ENCODE results near the gene CATSPERD. TPM values are rescaled to one million over a fixed set of nuclear protein-coding genes. Genes with fewer than 3 reads are reported as not detected.
A peak's percentile ranks its signal among the peaks of the same experiment; 100 is the strongest.

Gene CATSPERD
- total and polyA plus RNA-seq, 4 donors = not detected

DNA sequence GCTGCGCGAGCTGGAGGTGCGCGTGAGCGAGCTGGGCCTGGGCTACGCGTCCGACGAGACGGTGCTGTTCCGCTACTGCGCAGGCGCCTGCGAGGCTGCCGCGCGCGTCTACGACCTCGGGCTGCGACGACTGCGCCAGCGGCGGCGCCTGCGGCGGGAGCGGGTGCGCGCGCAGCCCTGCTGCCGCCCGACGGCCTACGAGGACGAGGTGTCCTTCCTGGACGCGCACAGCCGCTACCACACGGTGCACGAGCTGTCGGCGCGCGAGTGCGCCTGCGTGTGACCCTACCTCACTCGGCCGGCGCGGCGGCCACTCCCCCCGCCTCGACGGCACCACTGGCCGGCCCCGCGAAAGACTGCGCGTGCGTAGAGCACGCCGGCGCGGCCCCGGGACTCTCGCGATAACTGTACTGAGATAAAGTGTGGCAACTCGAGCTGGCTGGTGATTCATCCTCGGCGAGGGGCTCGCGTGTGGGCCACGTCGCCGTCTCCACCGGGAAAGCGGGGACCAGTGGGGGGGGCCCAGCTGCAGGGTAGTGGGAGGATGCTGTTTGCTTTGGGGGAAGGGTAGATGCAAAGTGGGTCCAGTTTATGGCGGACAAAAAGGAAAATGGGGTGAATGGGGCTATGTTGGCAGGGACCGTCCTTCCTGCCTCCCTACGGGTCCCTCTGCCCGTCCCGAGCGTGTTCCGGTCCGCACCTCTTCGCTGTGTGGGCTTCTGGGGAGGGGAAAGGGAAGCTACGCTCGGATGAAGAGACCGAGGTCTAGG, 107.6 kb downstream of the CATSPERD start:
- Histone ChIP-seq H3K4me1 (ENCODE audit: control insufficient read depth in 4 of 4, insufficient read depth in 4 of 4, low read length in 3 of 4) (peaks cover 6 to 33% (median 18%) of the 10 kb centered on the region in 4 donors), H3K27me3 (ENCODE audit: control insufficient read depth in 4 of 4, insufficient read depth in 4 of 4, low read length in 3 of 4) (no peaks in the 10 kb centered on the region), H3K27ac (ENCODE audit: low read depth in 1 of 2, low read length in 2 of 2) (peak overlapping the region; percentile 60 to 90), H3K9ac (ENCODE audit: low read depth in 1 of 2, low read length in 2 of 2) (peak overlapping the region; percentile 73 to 81), H3K4me3 (ENCODE audit: low read depth in 1 of 3, low read length in 3 of 3) (peak overlapping the region; percentile 58 to 70 (median 60)), H3K36me3 (ENCODE audit: control insufficient read depth in 4 of 4, insufficient read depth in 3 of 4, low read depth in 1 of 4, low read length in 3 of 4) (peaks cover 0 to 2% (median 0%) of the 10 kb centered on the region in 4 donors), H3K9me3 (ENCODE audit: control insufficient read depth in 4 of 4, low read length in 3 of 4) (no peaks in the 10 kb centered on the region)
- DNase-seq (ENCODE audit: low spot score) = peak; percentile 87
- no peak for TF ChIP-seq HNF4G (IDR thresholded peaks at IDR 0.05)
- no peak for TF ChIP-seq FOXA2 (IDR thresholded peaks at IDR 0.05)
- TF ChIP-seq, protein P1, sequence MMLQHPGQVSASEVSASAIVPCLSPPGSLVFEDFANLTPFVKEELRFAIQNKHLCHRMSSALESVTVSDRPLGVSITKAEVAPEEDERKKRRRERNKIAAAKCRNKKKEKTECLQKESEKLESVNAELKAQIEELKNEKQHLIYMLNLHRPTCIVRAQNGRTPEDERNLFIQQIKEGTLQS (IDR thresholded peaks at IDR 0.05) = peak; percentile 41
- TF ChIP-seq EGR1 (IDR thresholded peaks at IDR 0.05; ENCODE audit: low read depth in 2 of 2) = peak in 1 of 2 donors; percentile 42
- TF ChIP-seq RAD21 (IDR thresholded peaks at IDR 0.05) = peak in 1 of 2 donors; percentile 22
- TF ChIP-seq, protein P2, sequence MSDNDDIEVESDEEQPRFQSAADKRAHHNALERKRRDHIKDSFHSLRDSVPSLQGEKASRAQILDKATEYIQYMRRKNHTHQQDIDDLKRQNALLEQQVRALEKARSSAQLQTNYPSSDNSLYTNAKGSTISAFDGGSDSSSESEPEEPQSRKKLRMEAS (IDR thresholded peaks at IDR 0.05) = peak; percentile 14
- no peak for TF ChIP-seq YY1 (IDR thresholded peaks at IDR 0.05)
- TF ChIP-seq SP1 (IDR thresholded peaks at IDR 0.05) = peak; percentile 29
- peak; percentile 3 to 26 for TF ChIP-seq RXRA (IDR thresholded peaks at IDR 0.05)
- peak; percentile 87 to 91 for TF ChIP-seq JUND (IDR thresholded peaks at IDR 0.05)
- TF ChIP-seq GABPA (IDR thresholded peaks at IDR 0.05 in 1 of 2, conservative IDR thresholded peaks at IDR 0.05 in 1 of 2) = no peak
- peak; percentile 63 for TF ChIP-seq FOXA1 (IDR thresholded peaks at IDR 0.05)
- TF ChIP-seq NR2F2 (IDR thresholded peaks at IDR 0.05) = no peak
- TF ChIP-seq, protein P3, sequence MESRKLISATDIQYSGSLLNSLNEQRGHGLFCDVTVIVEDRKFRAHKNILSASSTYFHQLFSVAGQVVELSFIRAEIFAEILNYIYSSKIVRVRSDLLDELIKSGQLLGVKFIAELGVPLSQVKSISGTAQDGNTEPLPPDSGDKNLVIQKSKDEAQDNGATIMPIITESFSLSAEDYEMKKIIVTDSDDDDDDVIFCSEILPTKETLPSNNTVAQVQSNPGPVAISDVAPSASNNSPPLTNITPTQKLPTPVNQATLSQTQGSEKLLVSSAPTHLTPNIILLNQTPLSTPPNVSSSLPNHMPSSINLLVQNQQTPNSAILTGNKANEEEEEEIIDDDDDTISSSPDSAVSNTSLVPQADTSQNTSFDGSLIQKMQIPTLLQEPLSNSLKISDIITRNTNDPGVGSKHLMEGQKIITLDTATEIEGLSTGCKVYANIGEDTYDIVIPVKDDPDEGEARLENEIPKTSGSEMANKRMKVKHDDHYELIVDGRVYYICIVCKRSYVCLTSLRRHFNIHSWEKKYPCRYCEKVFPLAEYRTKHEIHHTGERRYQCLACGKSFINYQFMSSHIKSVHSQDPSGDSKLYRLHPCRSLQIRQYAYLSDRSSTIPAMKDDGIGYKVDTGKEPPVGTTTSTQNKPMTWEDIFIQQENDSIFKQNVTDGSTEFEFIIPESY (IDR thresholded peaks at IDR 0.05) = peak; percentile 99
- TF ChIP-seq, protein P4, sequence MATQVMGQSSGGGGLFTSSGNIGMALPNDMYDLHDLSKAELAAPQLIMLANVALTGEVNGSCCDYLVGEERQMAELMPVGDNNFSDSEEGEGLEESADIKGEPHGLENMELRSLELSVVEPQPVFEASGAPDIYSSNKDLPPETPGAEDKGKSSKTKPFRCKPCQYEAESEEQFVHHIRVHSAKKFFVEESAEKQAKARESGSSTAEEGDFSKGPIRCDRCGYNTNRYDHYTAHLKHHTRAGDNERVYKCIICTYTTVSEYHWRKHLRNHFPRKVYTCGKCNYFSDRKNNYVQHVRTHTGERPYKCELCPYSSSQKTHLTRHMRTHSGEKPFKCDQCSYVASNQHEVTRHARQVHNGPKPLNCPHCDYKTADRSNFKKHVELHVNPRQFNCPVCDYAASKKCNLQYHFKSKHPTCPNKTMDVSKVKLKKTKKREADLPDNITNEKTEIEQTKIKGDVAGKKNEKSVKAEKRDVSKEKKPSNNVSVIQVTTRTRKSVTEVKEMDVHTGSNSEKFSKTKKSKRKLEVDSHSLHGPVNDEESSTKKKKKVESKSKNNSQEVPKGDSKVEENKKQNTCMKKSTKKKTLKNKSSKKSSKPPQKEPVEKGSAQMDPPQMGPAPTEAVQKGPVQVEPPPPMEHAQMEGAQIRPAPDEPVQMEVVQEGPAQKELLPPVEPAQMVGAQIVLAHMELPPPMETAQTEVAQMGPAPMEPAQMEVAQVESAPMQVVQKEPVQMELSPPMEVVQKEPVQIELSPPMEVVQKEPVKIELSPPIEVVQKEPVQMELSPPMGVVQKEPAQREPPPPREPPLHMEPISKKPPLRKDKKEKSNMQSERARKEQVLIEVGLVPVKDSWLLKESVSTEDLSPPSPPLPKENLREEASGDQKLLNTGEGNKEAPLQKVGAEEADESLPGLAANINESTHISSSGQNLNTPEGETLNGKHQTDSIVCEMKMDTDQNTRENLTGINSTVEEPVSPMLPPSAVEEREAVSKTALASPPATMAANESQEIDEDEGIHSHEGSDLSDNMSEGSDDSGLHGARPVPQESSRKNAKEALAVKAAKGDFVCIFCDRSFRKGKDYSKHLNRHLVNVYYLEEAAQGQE (IDR thresholded peaks at IDR 0.05) = peak; percentile 84
- WGBS = 1% methylated on average over 91 of the region's 91 CpGs

Other genes starting within 250 kb of the CATSPERD start
- gene TINCR, start 152.7 kb upstream of the CATSPERD start, total RNA-seq = under 1 TPM in 1 of 2 donors, not detected in 1; 0.05 TPM
- under 1 TPM in 1 of 2 donors, not detected in 1; 0.08 TPM for gene TINCR, start 152.7 kb upstream of the CATSPERD start, polyA plus RNA-seq
- 10 to 100 TPM; 25.8 to 57.8 TPM for gene SAFB2, start 97.9 kb upstream of the CATSPERD start, total RNA-seq
- gene SAFB2, start 97.9 kb upstream of the CATSPERD start, polyA plus RNA-seq = 10 to 100 TPM; 18.7 to 31.2 TPM
- gene SAFB, start 97.6 kb upstream of the CATSPERD start, total RNA-seq = 10 to 100 TPM; 52.1 to 65.0 TPM
- gene SAFB, start 97.6 kb upstream of the CATSPERD start, polyA plus RNA-seq = 10 to 100 TPM; 16.5 to 24.8 TPM
- gene MICOS13, start 40.1 kb upstream of the CATSPERD start, total RNA-seq = 10 to 100 TPM; 11.5 to 19.0 TPM
- 10 to 100 TPM; 42.7 to 84.0 TPM for gene MICOS13, start 40.1 kb upstream of the CATSPERD start, polyA plus RNA-seq
- gene HSD11B1L, start 39.6 kb upstream of the CATSPERD start, total RNA-seq = 1 to 10 TPM; 1.3 to 1.4 TPM
- gene HSD11B1L, start 39.6 kb upstream of the CATSPERD start, polyA plus RNA-seq = 1 to 10 TPM; 2.4 to 2.5 TPM
- gene RPL36, start 30.3 kb upstream of the CATSPERD start, total RNA-seq = 100 to 1,000 TPM in 1 of 2 donors, 10 to 100 TPM in 1; 47.2 to 251 TPM
- 100 to 1,000 TPM; 390 to 556 TPM for gene RPL36, start 30.3 kb upstream of the CATSPERD start, polyA plus RNA-seq
- 10 to 100 TPM; 32.3 to 68.9 TPM for gene LONP1, start 491 bp upstream of the CATSPERD start, total RNA-seq
- 10 to 100 TPM; 46.1 to 83.9 TPM for gene LONP1, start 491 bp upstream of the CATSPERD start, polyA plus RNA-seq
- gene PRR22, start 64.1 kb downstream of the CATSPERD start, total RNA-seq = under 1 TPM; 0.42 to 0.84 TPM
- 1 to 10 TPM in 1 of 2 donors, under 1 TPM in 1; 0.40 to 1.6 TPM for gene PRR22, start 64.1 kb downstream of the CATSPERD start, polyA plus RNA-seq
- 10 to 100 TPM; 16.3 to 19.0 TPM for gene DUS3L, start 70.5 kb downstream of the CATSPERD start, total RNA-seq
- gene DUS3L, start 70.5 kb downstream of the CATSPERD start, polyA plus RNA-seq = 10 to 100 TPM; 12.2 to 17.4 TPM
- 1 to 10 TPM; 3.3 to 3.7 TPM for gene NRTN, start 84.4 kb downstream of the CATSPERD start, total RNA-seq
- 1 to 10 TPM; 1.3 to 5.3 TPM for gene NRTN, start 84.4 kb downstream of the CATSPERD start, polyA plus RNA-seq
- 1 to 10 TPM; 2.6 to 8.4 TPM for gene FUT6, start 119.1 kb downstream of the CATSPERD start, total RNA-seq
- 10 to 100 TPM in 1 of 2 donors, 1 to 10 TPM in 1; 6.2 to 14.0 TPM for gene FUT6, start 119.1 kb downstream of the CATSPERD start, polyA plus RNA-seq
- under 1 TPM in 1 of 2 donors, not detected in 1; 0.25 TPM for gene FUT3, start 130.8 kb downstream of the CATSPERD start, total RNA-seq
- gene FUT3, start 130.8 kb downstream of the CATSPERD start, polyA plus RNA-seq = under 1 TPM; 0.27 to 0.47 TPM
- under 1 TPM; 0.05 to 0.17 TPM for gene FUT5, start 149.9 kb downstream of the CATSPERD start, total RNA-seq
- gene FUT5, start 149.9 kb downstream of the CATSPERD start, polyA plus RNA-seq = under 1 TPM in 1 of 2 donors, not detected in 1; 0.02 TPM
- gene NDUFA11, start 183.2 kb downstream of the CATSPERD start, total RNA-seq = 100 to 1,000 TPM; 127 to 134 TPM
- gene NDUFA11, start 183.2 kb downstream of the CATSPERD start, polyA plus RNA-seq = 100 to 1,000 TPM; 319 to 394 TPM
- gene VMAC, start 184.2 kb downstream of the CATSPERD start, total RNA-seq = 1 to 10 TPM; 3.6 to 7.7 TPM
- 1 to 10 TPM; 1.2 to 1.6 TPM for gene VMAC, start 184.2 kb downstream of the CATSPERD start, polyA plus RNA-seq
- 1 to 10 TPM; 2.1 to 4.2 TPM for gene CAPS, start 193.6 kb downstream of the CATSPERD start, total RNA-seq
- gene CAPS, start 193.6 kb downstream of the CATSPERD start, polyA plus RNA-seq = 10 to 100 TPM in 1 of 2 donors, 1 to 10 TPM in 1; 2.8 to 11.4 TPM

Measured in liver (tissue), 9 donors.